Uterus (tissue), 2 donors: ENCODE data around the gene CDKN1B.

Experiments
- POLR2A ChIP-seq, 2 donors: fragments of 450-650 bp; IDR thresholded peaks; one replicate each; pipeline ENCODE4 v1.6.1; 2016; ENCODE audit warnings: antibody characterized with exemption in 2 of 2, mild to moderate bottlenecking in 1 of 2, moderate library complexity in 1 of 2
- TF ChIP-seq, protein P1 (sequence below), 4 experiments: fragments of 200-600 bp in 2 of 4; fragments of 450-650 bp in 2 of 4; sonication (generic) in 2 of 4; IDR thresholded peaks; one replicate each; pipeline ENCODE4 v1.5.1; 2016 to 2019; ENCODE audit warnings: antibody characterized with exemption in 4 of 4, mild to moderate bottlenecking in 2 of 4, moderate library complexity in 1 of 4

GRCh38 chr12:12716151-12716792, 896 bp upstream of the CDKN1B start:
- TF ChIP-seq, protein P1, sequence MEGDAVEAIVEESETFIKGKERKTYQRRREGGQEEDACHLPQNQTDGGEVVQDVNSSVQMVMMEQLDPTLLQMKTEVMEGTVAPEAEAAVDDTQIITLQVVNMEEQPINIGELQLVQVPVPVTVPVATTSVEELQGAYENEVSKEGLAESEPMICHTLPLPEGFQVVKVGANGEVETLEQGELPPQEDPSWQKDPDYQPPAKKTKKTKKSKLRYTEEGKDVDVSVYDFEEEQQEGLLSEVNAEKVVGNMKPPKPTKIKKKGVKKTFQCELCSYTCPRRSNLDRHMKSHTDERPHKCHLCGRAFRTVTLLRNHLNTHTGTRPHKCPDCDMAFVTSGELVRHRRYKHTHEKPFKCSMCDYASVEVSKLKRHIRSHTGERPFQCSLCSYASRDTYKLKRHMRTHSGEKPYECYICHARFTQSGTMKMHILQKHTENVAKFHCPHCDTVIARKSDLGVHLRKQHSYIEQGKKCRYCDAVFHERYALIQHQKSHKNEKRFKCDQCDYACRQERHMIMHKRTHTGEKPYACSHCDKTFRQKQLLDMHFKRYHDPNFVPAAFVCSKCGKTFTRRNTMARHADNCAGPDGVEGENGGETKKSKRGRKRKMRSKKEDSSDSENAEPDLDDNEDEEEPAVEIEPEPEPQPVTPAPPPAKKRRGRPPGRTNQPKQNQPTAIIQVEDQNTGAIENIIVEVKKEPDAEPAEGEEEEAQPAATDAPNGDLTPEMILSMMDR (IDR thresholded peaks at IDR 0.05) = no peak
- no peak for TF ChIP-seq POLR2A (IDR thresholded peaks at IDR 0.05)
